ENCODE data around the gene DPP8. TPM values are rescaled to one million over a fixed set of nuclear protein-coding genes. Genes with fewer than 3 reads are reported as not detected.

The DPP8 gene
- total RNA-seq, 1 experiment from 2014 or later = 27.1 TPM

GRCh38 chr15:65434201-65434600 lies 83.3 kb downstream of the DPP8 start:
- H3K4me2 ChIP-seq (ENCODE audit: low read length) = no peak overlapping the region
- H3K9ac ChIP-seq (ENCODE audit: low read length) = no peak overlapping the region
- DNase-seq (ENCODE audit: low read depth, low spot score) = no peak
- H3K4me1 ChIP-seq (ENCODE audit: control insufficient read depth in 1 of 2, insufficient read depth in 2 of 2, low read length in 2 of 2) = peaks cover 5 to 11% of the 10 kb centered on the region in 2 experiments
- no peak for ATAC-seq
- H3K36me3 ChIP-seq (ENCODE audit: control insufficient read depth in 1 of 2, insufficient read depth in 2 of 2, low read length in 2 of 2) = no peaks in the 10 kb centered on the region
- H3K9me2 ChIP-seq (ENCODE audit: insufficient read depth) = no peaks in the 10 kb centered on the region
- H3K27ac ChIP-seq (ENCODE audit: low read depth, low read length) = no peak overlapping the region
- no peaks in the 10 kb centered on the region for H3K9me3 ChIP-seq (ENCODE audit: control insufficient read depth in 1 of 2, insufficient read depth in 1 of 2, low read depth in 1 of 2, low read length in 2 of 2)
- H3K4me3 ChIP-seq (replicated peaks in 1 of 2; ENCODE audit: low read depth in 1 of 2, low read length in 2 of 2) = no peak overlapping the region
- POLR2A ChIA-PET = no interaction called here
- no peaks in the 10 kb centered on the region for H4K20me1 ChIP-seq (ENCODE audit: insufficient read depth)
- no peak overlapping the region for H2AFZ ChIP-seq (ENCODE audit: low read depth, low read length, poor library complexity, severe bottlenecking)
- intact Hi-C loops (cut with micrococcal nuclease) = no loop called here
- H3K79me2 ChIP-seq (ENCODE audit: insufficient read depth, low read length) = no peaks in the 10 kb centered on the region
- CTCF ChIA-PET = no interaction called here
- BruUV-seq (replicated peaks) = no TSS peak
- TF ChIP-seq SP1 (IDR thresholded peaks at IDR 0.05; ENCODE audit: low read depth) (no peak), EZH2 (IDR thresholded peaks at IDR 0.05) (no peak), ZNF274 (IDR thresholded peaks at IDR 0.05; ENCODE audit: low read depth, low read length) (no peak), CEBPB (IDR thresholded peaks at IDR 0.05; ENCODE audit: low read depth) (no peak), ELF1 (IDR thresholded peaks at IDR 0.05; ENCODE audit: borderline replicate concordance, low read depth) (no peak), ZFX (IDR thresholded peaks at IDR 0.05) (no peak), EZH2phosphoT487 (IDR thresholded peaks at IDR 0.05; ENCODE audit: borderline replicate concordance) (no peak), EGR1 (IDR thresholded peaks at IDR 0.05; ENCODE audit: low read depth) (no peak), FOSL1 (IDR thresholded peaks at IDR 0.05; ENCODE audit: low read depth) (no peak), MAX (IDR thresholded peaks at IDR 0.05) (no peak), POLR2A (IDR thresholded peaks at IDR 0.05; ENCODE audit: borderline replicate concordance, extremely low read depth, insufficient read depth, insufficient read length) (no peak), YY1 (IDR thresholded peaks at IDR 0.05; ENCODE audit: extremely low read depth, insufficient replicate concordance, low read depth, low read length) (no peak), ZBTB33 (IDR thresholded peaks at IDR 0.05; ENCODE audit: extremely low read depth, insufficient replicate concordance, low read length) (no peak), JUND (IDR thresholded peaks at IDR 0.05) (no peak), TCF7L2 (IDR thresholded peaks at IDR 0.05; ENCODE audit: borderline replicate concordance, extremely low read depth, insufficient read depth, insufficient read length) (no peak)
- TF ChIP-seq, protein P1, sequence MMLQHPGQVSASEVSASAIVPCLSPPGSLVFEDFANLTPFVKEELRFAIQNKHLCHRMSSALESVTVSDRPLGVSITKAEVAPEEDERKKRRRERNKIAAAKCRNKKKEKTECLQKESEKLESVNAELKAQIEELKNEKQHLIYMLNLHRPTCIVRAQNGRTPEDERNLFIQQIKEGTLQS (IDR thresholded peaks at IDR 0.05) = no peak
- H3K27me3 ChIP-seq (ENCODE audit: insufficient read depth, low read length) = no peaks in the 10 kb centered on the region
- RAD21 ChIA-PET (ENCODE audit: low non-redundant PET in 1 of 2, low total read pairs in 2 of 2, uncharacterized antibody in 2 of 2, unreplicated experiment in 2 of 2) = no interaction called here

Measured in HCT116 (cell line).